Common myeloid progenitor, CD34-positive (primary cell): ENCODE measurements around the gene KPNA4. TPM values are rescaled to one million over a fixed set of nuclear protein-coding genes. Genes with fewer than 3 reads are reported as not detected.

Experiments
- CTCF ChIA-PET: fragments of 350-600 bp; sonication (Branson Sonifier 250); formaldehyde crosslinking; loops from one replicate; lab custom pipeline; 2021; ENCODE audit warnings: antibody characterized with exemption; lab: Charles Lee
- POLR2A ChIA-PET: fragments of 350-600 bp; sonication (Branson Sonifier 250); formaldehyde crosslinking; loops from one replicate; lab custom pipeline; 2021; ENCODE audit warnings: antibody characterized with exemption; lab: Charles Lee
- DNase-seq, 3 donors: peaks; one replicate each; pipeline versions ENCODE4 v3.0.0 to v3.0.0-alpha.2; 2013
- H3K27ac ChIP-seq, 2 experiments: 1 replicate in 1 of 2; 2 replicates in 1 of 2; pipeline ENCODE4 v1.7.0; 2013; ENCODE audit warnings: inconsistent platforms in 2 of 2, low read length in 2 of 2, mild to moderate bottlenecking in 2 of 2, low read depth in 1 of 2, moderate library complexity in 1 of 2; ENCODE audit not compliant: severe bottlenecking in 2 of 2, insufficient read depth in 1 of 2, poor library complexity in 1 of 2
- H3K27me3 ChIP-seq, 5 experiments: replicated peaks in 2 of 5; 1 replicate in 3 of 5; 2 replicates in 2 of 5; pipeline versions ENCODE4 v1.6.1 to v1.7.0; 2013; ENCODE audit warnings: low read length in 4 of 5, mild to moderate bottlenecking in 2 of 5, moderate library complexity in 2 of 5, inconsistent platforms in 1 of 5; ENCODE audit not compliant: insufficient read depth in 5 of 5, control insufficient read depth in 4 of 5
- H3K36me3 ChIP-seq, 4 experiments: 1 replicate in 2 of 4; 2 replicates in 2 of 4; pipeline versions ENCODE4 v1.6.1 to v1.7.0; 2013; ENCODE audit warnings: low read length in 3 of 4, control low read depth in 1 of 4, mild to moderate bottlenecking in 1 of 4; ENCODE audit not compliant: control insufficient read depth in 4 of 4, insufficient read depth in 4 of 4
- H3K4me1 ChIP-seq, 4 experiments: 1 replicate in 3 of 4; 2 replicates in 1 of 4; pipeline versions ENCODE4 v1.6.1 to v1.7.1; 2013; ENCODE audit warnings: low read length in 3 of 4, mild to moderate bottlenecking in 3 of 4, control low read depth in 1 of 4, inconsistent platforms in 1 of 4, moderate library complexity in 1 of 4; ENCODE audit not compliant: control insufficient read depth in 4 of 4, insufficient read depth in 4 of 4; ENCODE audit errors: control extremely low read depth in 1 of 4
- H3K4me3 ChIP-seq, 7 experiments: 1 replicate in 4 of 7; 2 replicates in 3 of 7; pipeline versions ENCODE4 v1.5.1 to v1.7.0; 2013; ENCODE audit warnings: mild to moderate bottlenecking in 7 of 7, low read length in 6 of 7, moderate library complexity in 6 of 7, inconsistent platforms in 2 of 7, low read depth in 2 of 7, control low read depth in 1 of 7; ENCODE audit not compliant: insufficient read depth in 4 of 7, control insufficient read depth in 1 of 7; ENCODE audit errors: extremely low read depth in 1 of 7
- H3K9me3 ChIP-seq, 5 experiments: 1 replicate in 4 of 5; 2 replicates in 1 of 5; pipeline versions ENCODE4 v1.6.1 to v1.7.1; 2013; ENCODE audit warnings: low read length in 4 of 5, mild to moderate bottlenecking in 2 of 5, inconsistent platforms in 1 of 5, low read depth in 1 of 5, moderate library complexity in 1 of 5; ENCODE audit not compliant: control insufficient read depth in 4 of 5, insufficient read depth in 2 of 5; ENCODE audit errors: control extremely low read depth in 1 of 5
- whole genome bisulfite sequencing: methylation state at CpG from one replicate; pipeline ENCODE4 v1.1.5; 2013; ENCODE audit not compliant: insufficient coverage; 5-methylcytosine and 5-hydroxymethylcytosine counted together
- polyA plus RNA-seq: library from polyadenylated mRNA; unstranded; fragments of 120-200 nt; gene quantifications from one replicate; pipeline ENCODE4 v1.2.1, GENCODE V29; 2013

Gene KPNA4, protein sequence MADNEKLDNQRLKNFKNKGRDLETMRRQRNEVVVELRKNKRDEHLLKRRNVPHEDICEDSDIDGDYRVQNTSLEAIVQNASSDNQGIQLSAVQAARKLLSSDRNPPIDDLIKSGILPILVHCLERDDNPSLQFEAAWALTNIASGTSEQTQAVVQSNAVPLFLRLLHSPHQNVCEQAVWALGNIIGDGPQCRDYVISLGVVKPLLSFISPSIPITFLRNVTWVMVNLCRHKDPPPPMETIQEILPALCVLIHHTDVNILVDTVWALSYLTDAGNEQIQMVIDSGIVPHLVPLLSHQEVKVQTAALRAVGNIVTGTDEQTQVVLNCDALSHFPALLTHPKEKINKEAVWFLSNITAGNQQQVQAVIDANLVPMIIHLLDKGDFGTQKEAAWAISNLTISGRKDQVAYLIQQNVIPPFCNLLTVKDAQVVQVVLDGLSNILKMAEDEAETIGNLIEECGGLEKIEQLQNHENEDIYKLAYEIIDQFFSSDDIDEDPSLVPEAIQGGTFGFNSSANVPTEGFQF
- 25.7 TPM for polyA plus RNA-seq

GRCh38 chr3:160565442-160566403, at the start of gene KPNA4:
Gene KPNA4 (minus strand): TSS chr3:160565571. CDS start chr3:160565282, 289 bp downstream.
- ChIA-PET CTCF (no interaction called here), POLR2A (interaction anchor here (1.0 kb wide), 1 partner anchor 190 kb away, joined by 6 read pairs; the partner anchor contains the start of gene PPM1L)
- peaks cover 0 to 11% (median 0%) of the 10 kb centered on the region in 5 experiments for H3K9me3 ChIP-seq
- H3K36me3 ChIP-seq: peaks cover 5 to 25% (median 10%) of the 10 kb centered on the region in 4 experiments
- H3K4me1 ChIP-seq: peaks cover 12 to 62% (median 26%) of the 10 kb centered on the region in 4 experiments
- peak within 1 kb of the TSS; percentile 92 to 97 for H3K27ac ChIP-seq
- under 1% methylated on average over 53 of the region's 71 CpGs for WGBS
- H3K27me3 ChIP-seq: no peaks in the 10 kb centered on the region
- peak; percentile 98 to 99 (median 99) for DNase-seq
- H3K4me3 ChIP-seq: peak within 1 kb of the TSS; percentile 75 to 94 (median 89)

- peaks cover 0 to 2% (median 0%) of the 10 kb centered on the region in 5 experiments for H3K9me3 ChIP-seq
- H3K27me3 ChIP-seq: peaks cover 0 to 6% (median 2%) of the 10 kb centered on the region in 5 experiments
- no peak for DNase-seq
- no peak overlapping the region for H3K4me3 ChIP-seq
- POLR2A ChIA-PET: no interaction called here
- 100% methylated on average over 1 of the region's 1 CpG for WGBS
- CTCF ChIA-PET: no interaction called here
- H3K4me1 ChIP-seq: no peaks in the 10 kb centered on the region
- H3K27ac ChIP-seq: no peak overlapping the region
- no peaks in the 10 kb centered on the region for H3K36me3 ChIP-seq
Observed at GRCh38 chr3:160613661-160614060, 48.3 kb upstream of the KPNA4 start.

GRCh38 chr3:160612386-160613075, 47.2 kb upstream of the KPNA4 start:
- Histone ChIP-seq H3K27me3 (peaks cover 0 to 2% (median 2%) of the 10 kb centered on the region in 5 experiments), H3K4me1 (no peaks in the 10 kb centered on the region), H3K9me3 (peaks cover 0 to 2% (median 0%) of the 10 kb centered on the region in 5 experiments), H3K4me3 (no peak overlapping the region), H3K27ac (no peak overlapping the region), H3K36me3 (no peaks in the 10 kb centered on the region)
- ChIA-PET POLR2A (no interaction called here), CTCF (no interaction called here)
- WGBS: 96% methylated on average over 3 of the region's 3 CpGs
- DNase-seq: no peak

DNA sequence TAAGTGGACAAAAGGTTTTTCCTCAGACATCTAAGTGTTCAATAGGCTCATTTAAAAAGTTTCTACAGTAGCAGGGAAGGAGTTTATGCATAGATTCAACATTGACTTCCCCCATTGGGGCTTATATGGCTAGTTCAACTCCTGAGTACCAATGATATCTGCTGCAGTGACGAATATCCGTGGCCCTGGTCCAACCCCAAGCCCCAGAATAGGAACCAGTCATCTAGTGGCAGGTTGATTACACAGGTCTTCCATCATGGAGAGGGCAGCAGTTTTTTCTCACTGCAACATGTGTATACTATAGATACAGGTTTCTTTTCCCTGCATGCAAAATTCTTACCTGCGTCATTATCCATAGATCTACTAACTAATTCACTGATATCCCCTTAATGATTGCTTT, 45.8 kb upstream of the KPNA4 start:
- no peak for DNase-seq
- ChIA-PET CTCF (no interaction called here), POLR2A (no interaction called here)
- Histone ChIP-seq H3K4me1 (no peaks in the 10 kb centered on the region), H3K4me3 (no peak overlapping the region), H3K27me3 (peaks cover 0 to 2% (median 0%) of the 10 kb centered on the region in 5 experiments), H3K36me3 (no peaks in the 10 kb centered on the region), H3K9me3 (peaks cover 0 to 2% (median 0%) of the 10 kb centered on the region in 5 experiments), H3K27ac (no peak overlapping the region)
- 100% methylated on average over 2 of the region's 3 CpGs for WGBS

DNA sequence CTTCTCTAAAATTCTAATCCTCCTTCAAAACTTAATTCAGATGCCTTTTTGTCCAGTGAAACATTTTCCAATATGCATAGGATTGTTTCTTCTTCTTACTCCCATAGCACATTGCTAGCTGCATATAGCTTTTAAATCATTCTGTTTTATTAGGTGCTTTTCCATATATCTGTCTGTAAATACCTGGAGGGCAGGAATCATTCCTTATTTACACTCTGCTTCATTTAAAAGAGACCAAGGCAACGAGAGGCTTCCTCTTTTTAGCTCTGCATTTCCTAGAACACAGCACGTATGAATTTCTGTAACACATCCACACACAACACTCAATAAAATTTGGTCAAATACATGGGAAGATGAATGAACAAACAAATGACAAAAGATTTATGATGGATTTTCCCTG, 43.5 kb upstream of the KPNA4 start:
- ChIA-PET POLR2A (interaction anchor here (0.6 kb wide), 1 partner anchor 56 kb away, joined by 3 read pairs; no protein-coding TSS in a partner anchor), CTCF (no interaction called here)
- peaks cover 0 to 2% (median 0%) of the 10 kb centered on the region in 5 experiments for H3K9me3 ChIP-seq
- H3K36me3 ChIP-seq: no peaks in the 10 kb centered on the region
- no peak overlapping the region for H3K27ac ChIP-seq
- no peak for DNase-seq
- H3K4me3 ChIP-seq: no peak overlapping the region
- peaks cover 0 to 2% (median 0%) of the 10 kb centered on the region in 5 experiments for H3K27me3 ChIP-seq
- WGBS: no CpG with 5 or more reads among the region's 2 CpGs
- H3K4me1 ChIP-seq: no peaks in the 10 kb centered on the region

DNA sequence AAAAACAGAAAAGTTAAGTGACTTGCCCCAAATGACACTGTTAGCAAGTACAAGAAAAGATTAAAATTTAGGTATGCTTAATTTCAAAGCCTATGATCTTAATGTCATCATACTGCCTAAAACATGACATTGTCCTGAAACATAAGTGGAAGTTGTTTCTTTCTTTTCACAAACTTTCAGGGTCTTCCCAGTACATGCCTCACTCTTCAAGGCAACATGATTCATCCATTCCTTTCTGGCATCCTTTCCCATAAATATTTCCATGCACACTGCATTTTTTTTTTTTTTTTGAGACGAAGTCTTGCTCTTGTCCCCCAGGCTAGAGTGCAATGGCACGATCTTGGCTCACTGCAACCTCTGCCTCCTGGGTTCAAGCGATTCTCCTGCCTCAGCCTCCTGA, 42.5 kb upstream of the KPNA4 start:
- H3K36me3 ChIP-seq: no peaks in the 10 kb centered on the region
- 67% methylated on average over 1 of the region's 3 CpGs for WGBS
- H3K27me3 ChIP-seq: peaks cover 0 to 2% (median 0%) of the 10 kb centered on the region in 5 experiments
- no peak overlapping the region for H3K27ac ChIP-seq
- ChIA-PET POLR2A (no interaction called here), CTCF (no interaction called here)
- no peak for DNase-seq
- H3K9me3 ChIP-seq: peaks cover 0 to 2% (median 0%) of the 10 kb centered on the region in 5 experiments
- no peaks in the 10 kb centered on the region for H3K4me1 ChIP-seq
- no peak overlapping the region for H3K4me3 ChIP-seq
